ENCODE data around the gene CCDC8.
A peak's percentile ranks its signal among the peaks of the same experiment; 100 is the strongest.
"Not testable (repeated sequence)": the region's sequence is repeated elsewhere in the genome, so short reads cannot be mapped to it uniquely, and the experiment has no call there.

The CCDC8 gene

GRCh38 chr19:46426035-46426505 is 12.7 kb upstream of the CCDC8 start:
- Histone ChIP-seq H3K9ac (ENCODE audit: low read depth, low read length) (no peak overlapping the region), H4K20me1 (ENCODE audit: insufficient read depth, low read length) (no peaks in the 10 kb centered on the region), H3K27me3 (ENCODE audit: insufficient read depth, low read length, poor library complexity) (no peaks in the 10 kb centered on the region), H3K4me1 (ENCODE audit: insufficient read depth, low read length) (no peaks in the 10 kb centered on the region), H3K36me3 (ENCODE audit: insufficient read depth, low read length) (no peaks in the 10 kb centered on the region), H3K79me2 (ENCODE audit: insufficient read depth, low read length) (no peaks in the 10 kb centered on the region), H3K9me3 (ENCODE audit: insufficient read depth, low read length, severe bottlenecking) (no peaks in the 10 kb centered on the region), H3K4me3 (ENCODE audit: low read depth in 1 of 2, low read length in 2 of 2) (no peak overlapping the region), H3K27ac (ENCODE audit: low read length) (no peak overlapping the region), H2AFZ (ENCODE audit: low read depth, low read length) (no peak overlapping the region), H3K4me2 (ENCODE audit: insufficient read depth, low read length) (no peak overlapping the region)
- ATAC-seq (ENCODE audit: insufficient read depth, low read depth) (no peak), DNase-seq (no peak)
- TF ChIP-seq EZH2 (IDR thresholded peaks at IDR 0.05; ENCODE audit: borderline replicate concordance, low read depth, low read length, severe bottlenecking) (no peak), CTCF (IDR thresholded peaks at IDR 0.05; ENCODE audit: borderline replicate concordance, extremely low read depth, low read length, poor library complexity, severe bottlenecking) (no peak)

- H3K4me3 ChIP-seq (ENCODE audit: low read depth in 1 of 2, low read length in 2 of 2), result no peak overlapping the region
- H4K20me1 ChIP-seq (ENCODE audit: insufficient read depth, low read length), result no peaks in the 10 kb centered on the region
- no peaks in the 10 kb centered on the region for H3K4me1 ChIP-seq (ENCODE audit: insufficient read depth, low read length)
- H2AFZ ChIP-seq (ENCODE audit: low read depth, low read length), result no peak overlapping the region; the same call in 1 of the 2 replicates
- TF ChIP-seq EZH2 (IDR thresholded peaks at IDR 0.05; ENCODE audit: borderline replicate concordance, low read depth, low read length, severe bottlenecking) (no peak), CTCF (IDR thresholded peaks at IDR 0.05; ENCODE audit: borderline replicate concordance, extremely low read depth, low read length, poor library complexity, severe bottlenecking) (no peak)
- no peaks in the 10 kb centered on the region for H3K79me2 ChIP-seq (ENCODE audit: insufficient read depth, low read length)
- no peaks in the 10 kb centered on the region for H3K27me3 ChIP-seq (ENCODE audit: insufficient read depth, low read length, poor library complexity)
- ATAC-seq (ENCODE audit: insufficient read depth, low read depth) (no peak), DNase-seq (no peak)
- H3K9ac ChIP-seq (ENCODE audit: low read depth, low read length), result no peak overlapping the region
- H3K9me3 ChIP-seq (ENCODE audit: insufficient read depth, low read length, severe bottlenecking), result no peaks in the 10 kb centered on the region
- no peak overlapping the region for H3K27ac ChIP-seq (ENCODE audit: low read length)
- H3K36me3 ChIP-seq (ENCODE audit: insufficient read depth, low read length), result no peaks in the 10 kb centered on the region
- no peak overlapping the region for H3K4me2 ChIP-seq (ENCODE audit: insufficient read depth, low read length)
These were observed 9.8 kb upstream of the CCDC8 start for GRCh38 chr19:46423188-46423587.

DNA sequence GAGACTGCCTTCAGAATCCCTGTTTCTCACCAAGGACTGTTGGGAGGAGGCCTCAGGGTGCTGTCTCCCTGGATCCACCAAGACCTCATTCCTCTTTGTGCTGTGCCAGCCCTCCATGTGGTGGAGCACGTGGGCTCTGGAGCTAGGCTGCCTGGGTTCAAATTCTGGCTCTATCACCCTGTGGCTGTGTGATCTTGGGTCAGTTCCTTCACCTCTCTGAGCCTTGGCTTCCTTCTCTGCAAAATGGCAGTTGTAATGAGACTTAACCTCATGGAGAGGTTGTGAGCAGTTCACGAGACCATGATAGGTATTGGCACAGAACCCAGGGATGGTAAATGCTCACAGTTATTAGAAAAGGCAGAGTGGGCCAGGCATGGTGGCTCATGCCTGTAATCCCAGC is 9.0 kb upstream of the CCDC8 start:
- Histone ChIP-seq H3K36me3 (ENCODE audit: insufficient read depth, low read length) (no peaks in the 10 kb centered on the region), H3K27me3 (ENCODE audit: insufficient read depth, low read length, poor library complexity) (no peaks in the 10 kb centered on the region), H3K4me1 (ENCODE audit: insufficient read depth, low read length) (no peaks in the 10 kb centered on the region), H4K20me1 (ENCODE audit: insufficient read depth, low read length) (no peaks in the 10 kb centered on the region), H3K27ac (ENCODE audit: low read length) (no peak overlapping the region), H3K4me3 (ENCODE audit: low read depth in 1 of 2, low read length in 2 of 2) (no peak overlapping the region), H3K9me3 (ENCODE audit: insufficient read depth, low read length, severe bottlenecking) (no peaks in the 10 kb centered on the region), H3K79me2 (ENCODE audit: insufficient read depth, low read length) (no peaks in the 10 kb centered on the region), H3K4me2 (ENCODE audit: insufficient read depth, low read length) (no peak overlapping the region), H2AFZ (ENCODE audit: low read depth, low read length) (no peak overlapping the region), H3K9ac (ENCODE audit: low read depth, low read length) (no peak overlapping the region)
- TF ChIP-seq EZH2 (IDR thresholded peaks at IDR 0.05; ENCODE audit: borderline replicate concordance, low read depth, low read length, severe bottlenecking), result no peak
- TF ChIP-seq CTCF (IDR thresholded peaks at IDR 0.05; ENCODE audit: borderline replicate concordance, extremely low read depth, low read length, poor library complexity, severe bottlenecking), result no peak
- ATAC-seq (ENCODE audit: insufficient read depth, low read depth) (no peak), DNase-seq (no peak)

- no peak overlapping the region for H3K27ac ChIP-seq (ENCODE audit: low read length)
- H3K36me3 ChIP-seq (ENCODE audit: insufficient read depth, low read length), result no peaks in the 10 kb centered on the region
- no peaks in the 10 kb centered on the region for H3K9me3 ChIP-seq (ENCODE audit: insufficient read depth, low read length, severe bottlenecking)
- H4K20me1 ChIP-seq (ENCODE audit: insufficient read depth, low read length), result no peaks in the 10 kb centered on the region
- H3K9ac ChIP-seq (ENCODE audit: low read depth, low read length), result no peak overlapping the region
- H3K4me1 ChIP-seq (ENCODE audit: insufficient read depth, low read length), result 0 out of 2 replicates have a peak, but pooled peaks cover 6% of the 10 kb centered on the region
- ATAC-seq (ENCODE audit: insufficient read depth, low read depth) (no peak), DNase-seq (no peak)
- peaks cover 5% of the 10 kb centered on the region for H3K27me3 ChIP-seq (ENCODE audit: insufficient read depth, low read length, poor library complexity)
- no peak overlapping the region for H3K4me3 ChIP-seq (ENCODE audit: low read depth in 1 of 2, low read length in 2 of 2)
- H3K4me2 ChIP-seq (ENCODE audit: insufficient read depth, low read length), result no peak overlapping the region
- no peak overlapping the region for H2AFZ ChIP-seq (ENCODE audit: low read depth, low read length)
- no peak for TF ChIP-seq EZH2 (IDR thresholded peaks at IDR 0.05; ENCODE audit: borderline replicate concordance, low read depth, low read length, severe bottlenecking)
- no peak for TF ChIP-seq CTCF (IDR thresholded peaks at IDR 0.05; ENCODE audit: borderline replicate concordance, extremely low read depth, low read length, poor library complexity, severe bottlenecking)
- H3K79me2 ChIP-seq (ENCODE audit: insufficient read depth, low read length), result no peaks in the 10 kb centered on the region
These were observed 6.7 kb upstream of the CCDC8 start for GRCh38 chr19:46420056-46420455.

- not testable (repeated sequence) for H3K4me3 ChIP-seq (ENCODE audit: low read depth in 1 of 2, low read length in 2 of 2); H3K9me3 ChIP-seq (ENCODE audit: insufficient read depth, low read length, severe bottlenecking); H3K27ac ChIP-seq (ENCODE audit: low read length); H3K4me2 ChIP-seq (ENCODE audit: insufficient read depth, low read length); H3K36me3 ChIP-seq (ENCODE audit: insufficient read depth, low read length); H3K9ac ChIP-seq (ENCODE audit: low read depth, low read length); H3K4me1 ChIP-seq (ENCODE audit: insufficient read depth, low read length); H3K27me3 ChIP-seq (ENCODE audit: insufficient read depth, low read length, poor library complexity); H4K20me1 ChIP-seq (ENCODE audit: insufficient read depth, low read length); H2AFZ ChIP-seq (ENCODE audit: low read depth, low read length); H3K79me2 ChIP-seq (ENCODE audit: insufficient read depth, low read length)
- ATAC-seq (ENCODE audit: insufficient read depth, low read depth) (peak; percentile 70), DNase-seq (peak; percentile 58)
These were observed 2.7 kb upstream of the CCDC8 start for GRCh38 chr19:46415804-46416709.

All from DND-41 (cell line).